NCI-H2029 (cell line): Measurements from ENCODE around the gene NUP188.
A peak's percentile ranks its signal among the peaks of the same experiment; 100 is the strongest.

ENCODE experiments used
- DNase-seq: peaks from one replicate; lab custom pipeline; 2025; lab: John Stamatoyannopoulos, UW

The NUP188 gene

DNA sequence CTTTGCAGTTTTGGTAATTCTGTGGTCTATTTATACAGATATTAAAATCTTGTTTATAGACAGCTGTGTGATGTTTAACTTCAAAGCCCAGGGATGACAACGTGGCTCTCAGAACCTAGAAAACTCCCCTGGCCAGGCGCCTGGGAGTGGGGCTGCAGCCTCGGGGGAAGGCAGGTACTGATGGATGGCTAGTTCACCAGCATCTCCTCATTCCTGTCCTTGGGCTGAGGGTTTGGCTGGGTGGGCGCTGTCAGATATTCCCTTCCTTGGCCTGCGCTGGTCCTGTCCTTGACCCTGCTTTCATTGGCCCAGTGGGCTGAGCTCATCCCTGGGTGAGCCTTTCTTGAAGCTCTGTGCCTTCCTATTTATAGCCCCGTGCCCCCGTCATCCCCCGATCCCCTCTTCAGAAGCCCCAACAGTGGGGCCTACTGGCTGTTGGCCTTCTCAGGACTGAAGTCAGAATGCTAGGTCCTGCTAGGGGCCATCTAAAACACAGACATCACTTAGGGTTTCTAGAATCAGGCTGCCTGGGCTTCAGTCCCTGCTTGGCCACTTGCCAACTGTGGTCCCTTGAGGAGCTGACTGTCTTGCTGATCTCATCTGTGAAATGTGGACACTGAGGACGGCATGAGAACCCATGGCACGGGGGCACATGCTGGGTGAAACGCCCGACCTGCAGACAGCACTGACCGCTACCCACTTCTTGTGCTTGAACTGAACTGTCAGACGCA is 59.7 kb downstream of the NUP188 start:
- no peak for DNase-seq

GRCh38 chr9:129007766-129008468 is 60.4 kb downstream of the NUP188 start:
- no peak for DNase-seq

DNA sequence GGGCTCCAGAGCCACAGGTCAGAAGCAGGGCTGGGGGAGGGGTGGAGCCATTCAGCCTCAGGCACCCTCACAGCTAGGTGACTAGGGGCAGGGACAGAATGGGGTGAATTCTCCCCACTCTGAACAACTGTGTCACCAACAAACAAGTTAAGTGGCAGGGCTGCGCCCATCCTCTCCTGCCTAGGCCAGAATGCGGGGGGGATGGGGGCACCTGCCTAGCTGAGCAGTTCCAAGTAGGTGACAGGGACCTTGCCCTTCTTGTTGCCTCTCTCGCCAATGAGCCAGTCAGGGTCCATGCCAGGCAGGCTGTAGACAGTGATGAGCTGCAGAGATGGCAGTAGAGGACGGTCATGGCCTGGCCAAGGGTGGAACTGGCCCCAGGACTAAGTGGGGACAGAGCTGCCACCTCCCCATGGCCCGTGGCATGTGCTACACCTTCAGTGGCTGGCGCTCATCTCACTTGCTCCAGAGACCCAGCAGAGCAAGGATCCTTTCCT is 61.0 kb downstream of the NUP188 start:
- no peak for DNase-seq

DNA sequence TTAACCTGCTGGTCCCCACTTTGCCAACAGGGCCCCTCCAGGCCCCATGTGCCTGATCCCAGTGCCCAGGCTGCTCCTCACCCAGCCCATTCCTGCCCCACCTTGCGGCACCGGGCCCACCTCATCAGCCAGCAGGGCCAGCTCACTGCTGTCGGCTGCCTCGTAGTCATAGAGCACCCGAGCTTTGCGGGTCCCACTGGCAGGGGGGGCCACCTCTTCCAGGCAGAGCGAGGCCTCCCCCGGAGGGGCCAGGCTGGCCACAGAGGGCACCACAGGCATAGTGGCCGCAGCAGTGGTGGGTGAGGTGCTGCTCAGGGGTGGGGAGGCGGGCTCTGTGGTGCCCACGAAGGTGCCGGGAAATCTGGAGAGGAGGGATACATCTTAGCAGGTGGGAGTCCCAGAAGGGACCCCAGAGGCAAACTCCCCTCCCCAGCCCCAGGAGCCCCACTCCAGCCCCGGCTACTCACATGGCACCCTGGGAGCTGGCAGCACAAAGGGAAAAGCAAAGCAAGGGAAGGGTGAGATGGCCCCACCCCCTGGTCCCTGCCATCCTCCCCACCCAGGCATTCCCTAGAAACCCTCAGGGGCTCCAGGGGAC is 61.6 kb downstream of the NUP188 start:
- DNase-seq, result no peak

DNA sequence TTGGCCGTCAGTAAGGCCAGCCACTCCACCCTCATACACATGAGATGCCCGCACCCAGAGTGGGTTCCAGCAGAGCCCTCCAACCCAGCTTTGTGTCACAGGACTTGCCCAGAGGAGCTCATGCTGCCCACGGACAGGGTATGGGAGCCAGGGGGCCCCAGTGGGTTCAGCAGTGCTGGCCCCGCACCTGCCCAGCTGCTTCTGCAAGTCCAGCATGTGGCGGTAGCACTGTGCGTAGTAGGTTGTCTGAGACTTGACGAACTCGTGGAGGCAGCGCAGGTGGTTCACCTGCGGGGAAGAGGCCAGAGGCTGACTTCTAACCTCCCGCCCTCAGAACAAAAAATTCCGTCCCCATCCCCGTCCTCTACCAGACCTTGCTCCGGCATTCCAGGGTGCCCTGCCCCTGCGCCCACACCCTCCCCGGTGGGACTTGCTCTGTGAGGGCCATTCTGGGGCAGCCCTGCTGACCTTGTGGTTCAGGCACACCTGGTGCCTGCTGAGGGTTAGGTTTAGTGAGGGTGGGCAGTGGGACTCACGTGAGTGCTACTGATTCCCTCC is 62.2 kb downstream of the NUP188 start:
- DNase-seq, result no peak

- no peak for DNase-seq
These were observed 62.9 kb downstream of the NUP188 start for GRCh38 chr9:129010267-129010975.

- no peak for DNase-seq
These were observed 63.7 kb downstream of the NUP188 start for GRCh38 chr9:129011170-129011569.

DNA sequence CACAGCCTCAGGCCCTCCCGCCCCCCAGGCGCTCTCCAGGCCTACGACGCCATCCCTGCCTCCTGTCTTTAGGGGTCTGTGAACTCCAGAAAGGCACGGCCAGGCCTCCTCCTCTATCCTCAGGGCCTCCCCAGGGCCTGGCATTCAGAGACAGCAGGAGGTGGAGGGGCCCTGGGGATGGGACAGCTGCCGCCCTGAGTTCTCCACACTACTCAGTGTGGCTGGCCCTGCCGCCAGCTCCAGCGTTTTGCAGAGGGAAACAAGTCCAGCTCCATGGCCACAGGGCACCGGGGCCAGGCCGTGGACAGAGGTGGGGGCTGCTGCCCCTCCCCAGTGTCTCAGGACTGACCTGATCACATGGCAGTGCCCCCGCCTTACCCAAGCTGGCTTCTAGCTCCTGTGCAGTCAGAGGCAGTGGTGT is 64.3 kb downstream of the NUP188 start:
- DNase-seq, result no peak

- DNase-seq, result no peak
These were observed 64.8 kb downstream of the NUP188 start for GRCh38 chr9:129012343-129012742.

DNA sequence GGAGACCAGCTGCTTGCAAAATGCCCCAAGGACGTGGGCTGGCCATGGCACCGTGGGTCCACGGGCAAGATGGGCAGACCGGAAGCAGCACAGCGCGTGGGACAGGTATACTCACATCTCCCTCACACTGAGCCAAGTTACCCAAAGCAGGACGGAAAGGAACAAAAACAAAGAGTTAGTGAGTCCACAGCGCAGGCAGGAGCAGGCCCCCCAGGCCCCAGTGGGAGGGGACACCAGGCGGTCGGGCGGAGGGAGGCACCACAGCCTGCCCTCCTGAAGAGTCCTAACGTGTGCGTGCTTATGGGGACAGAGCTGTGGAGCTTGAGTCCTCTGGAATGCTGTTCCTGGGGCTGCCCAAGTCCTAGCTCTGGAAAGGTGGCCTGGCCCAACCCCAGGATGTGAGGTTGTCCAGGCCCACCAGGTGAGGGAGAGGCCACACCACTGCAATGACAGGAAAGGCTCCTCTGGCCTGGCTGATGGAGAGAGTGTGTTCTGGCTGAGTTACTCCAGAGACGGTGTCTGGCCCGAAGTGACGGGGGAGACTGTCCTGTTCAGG is 65.5 kb downstream of the NUP188 start:
- no peak for DNase-seq

GRCh38 chr9:129013674-129014073 is 66.2 kb downstream of the NUP188 start:
- DNase-seq, result no peak

- no peak for DNase-seq
These were observed 66.6 kb downstream of the NUP188 start for GRCh38 chr9:129014124-129014523.

GRCh38 chr9:129014608-129015007 is 67.1 kb downstream of the NUP188 start:
- DNase-seq, result no peak

DNA sequence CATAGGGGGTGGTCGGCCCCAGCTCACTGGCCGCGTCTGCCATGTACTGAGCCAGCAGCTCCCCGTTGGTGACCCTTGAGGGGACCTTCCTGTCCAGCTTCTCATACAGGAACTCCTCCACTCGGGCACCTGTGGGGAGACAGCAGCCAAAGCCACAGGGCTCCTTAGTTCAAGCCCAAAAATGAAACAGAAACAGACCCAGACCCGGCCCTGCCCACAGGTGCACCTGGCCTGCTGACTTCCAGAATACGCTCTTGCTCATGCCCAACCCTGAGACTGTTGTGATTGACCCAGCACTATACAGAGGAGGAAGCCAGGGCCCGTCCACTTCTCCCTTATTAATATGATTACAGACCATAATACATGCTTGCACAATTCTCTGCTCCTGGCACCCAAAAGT is 73.6 kb downstream of the NUP188 start:
- DNase-seq, result no peak

DNA sequence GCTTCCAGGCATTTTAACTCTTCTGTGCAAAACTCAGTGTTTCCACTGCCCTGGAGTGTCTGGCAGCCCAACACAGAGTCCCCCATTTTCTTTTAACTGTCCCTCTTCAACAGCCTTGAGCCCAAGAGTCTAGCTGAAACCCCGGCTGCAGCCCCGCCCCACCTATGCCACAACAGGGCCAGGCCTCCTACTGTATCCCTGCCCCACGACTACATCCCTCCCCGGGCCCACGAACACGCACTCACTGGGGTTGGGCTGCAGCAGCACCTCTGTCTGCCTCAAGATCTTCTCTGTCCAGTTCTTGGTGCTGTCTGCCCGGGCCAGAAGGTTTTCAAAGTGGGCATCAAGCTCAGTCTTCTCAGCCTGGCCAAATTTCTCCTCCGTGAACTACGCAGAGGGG is 74.5 kb downstream of the NUP188 start:
- DNase-seq, result no peak

- DNase-seq, result peak; percentile 22
These were observed 75.8 kb downstream of the NUP188 start for GRCh38 chr9:129023036-129023907.

DNA sequence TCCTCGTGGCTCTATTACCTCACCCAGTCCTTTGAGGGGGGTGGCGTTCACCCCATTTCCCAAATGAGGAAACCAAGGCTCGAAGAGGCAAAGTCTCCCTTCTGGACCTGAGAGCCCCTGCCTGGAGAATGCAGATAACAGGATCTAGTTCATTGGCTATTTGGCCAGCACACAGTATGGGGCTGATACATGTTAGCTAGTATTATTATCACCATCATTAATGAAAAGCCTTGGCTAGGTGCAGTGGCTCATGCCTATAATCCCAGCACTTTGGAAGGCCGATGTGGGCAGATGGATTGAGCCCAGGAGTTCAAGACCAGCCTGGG is 76.4 kb downstream of the NUP188 start:
- no peak for DNase-seq

- DNase-seq, result peak; percentile 5
These were observed 79.1 kb downstream of the NUP188 start for GRCh38 chr9:129026442-129027223.

DNA sequence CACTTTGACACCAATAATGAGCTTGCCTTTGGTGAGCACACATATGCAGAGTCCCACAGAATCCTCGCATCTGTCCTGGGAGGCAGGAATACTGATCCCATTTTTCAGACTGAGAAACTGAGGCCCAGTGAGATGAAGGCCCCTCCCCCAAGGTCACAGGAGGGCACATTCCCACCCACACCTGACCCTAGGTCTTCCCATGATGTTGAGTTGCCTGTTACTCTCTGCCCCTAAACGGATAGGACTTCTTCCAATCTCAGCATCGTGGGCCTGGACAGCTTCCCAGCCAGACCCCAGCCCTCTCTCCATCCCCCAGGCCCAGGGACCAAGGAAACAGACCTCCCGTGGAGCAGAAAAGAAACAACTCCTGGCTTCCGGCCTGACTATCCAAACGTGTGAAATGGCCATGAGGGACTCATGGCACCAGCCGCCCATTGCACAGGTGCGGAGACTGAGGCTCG is 79.8 kb downstream of the NUP188 start:
- DNase-seq, result peak; percentile 10

GRCh38 chr9:129027685-129028191 is 80.2 kb downstream of the NUP188 start:
- DNase-seq, result peak; percentile 32
